NK-92 (cell line): ENCODE measurements around the gene FANK1.

Experiments
- DNase-seq: peaks from one replicate; lab custom pipeline; 2025; ENCODE audit not compliant: unreplicated experiment; lab: John Stamatoyannopoulos, UW

Gene FANK1

DNA sequence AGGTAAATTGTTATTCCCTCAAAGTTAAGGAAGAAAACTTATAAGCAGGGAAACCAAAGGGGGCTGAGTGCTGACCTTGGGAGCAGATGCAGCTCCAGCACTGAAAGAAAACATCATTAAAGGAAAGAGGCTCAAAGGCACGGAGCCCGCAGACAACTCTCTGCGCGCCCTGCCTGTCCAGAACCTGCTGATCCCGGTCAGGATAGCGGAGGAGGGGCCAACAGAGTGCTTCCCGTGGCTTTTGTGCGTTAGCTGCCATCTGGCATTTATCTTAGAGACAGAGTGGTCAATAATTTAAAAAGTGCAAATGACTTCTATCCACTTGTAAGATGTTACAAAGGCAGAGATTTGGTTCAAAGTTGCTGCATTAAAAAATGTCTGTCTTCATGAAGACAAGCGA lies 162.1 kb downstream of the FANK1 start:
- DNase-seq, result no peak
